Naive thymus-derived CD8-positive, alpha-beta T cell (primary cell): ENCODE results near the gene EHD2. TPM values are rescaled to one million over a fixed set of nuclear protein-coding genes. Genes with fewer than 3 reads are reported as not detected.

Experiments used
- ATAC-seq, 2 donors: fragments of 150-1000 bp; cut with Tn5 transposase in 1 of 2; sonication (Bioruptor Pico), chemical (Tn5 transposase) in 1 of 2; 1 replicate in 1 of 2; 2 replicates in 1 of 2; pipeline ENCODE4 v1.10.0; 2021; ENCODE audit warnings: mild to moderate bottlenecking in 2 of 2, moderate library complexity in 2 of 2
- POLR2A ChIA-PET: fragments of 350-600 bp; sonication (Branson Sonifier 250); formaldehyde crosslinking; loops from one replicate; lab custom pipeline; 2021; ENCODE audit warnings: antibody characterized with exemption; lab: Charles Lee
- DNase-seq, 10 donors: peaks; one replicate each; pipeline versions ENCODE4 v3.0.0 to v3.0.0-alpha.2; 2020 to 2022
- H3K27ac Mint-ChIP-seq, 10 donors: one replicate each; pipeline ENCODE4 v1.8.0; 2020 to 2022; ENCODE audit warnings: mild to moderate bottlenecking in 10 of 10, mixed read lengths in 10 of 10, moderate library complexity in 4 of 10, inconsistent platforms in 1 of 10
- H3K27me3 Mint-ChIP-seq, 5 donors: one replicate each; pipeline ENCODE4 v1.8.0; 2021 to 2022; ENCODE audit warnings: mixed read lengths in 5 of 5
- H3K36me3 Mint-ChIP-seq, 3 donors: one replicate each; pipeline ENCODE4 v1.8.0; 2020 to 2022; ENCODE audit warnings: mixed read lengths in 3 of 3, mild to moderate bottlenecking in 2 of 3, inconsistent platforms in 1 of 3
- H3K4me1 Mint-ChIP-seq, 4 donors: one replicate each; pipeline ENCODE4 v1.8.0; 2021 to 2022; ENCODE audit warnings: mixed read lengths in 4 of 4
- H3K4me3 Mint-ChIP-seq, 10 donors: one replicate each; pipeline ENCODE4 v1.8.0; 2020 to 2022; ENCODE audit warnings: mild to moderate bottlenecking in 10 of 10, mixed read lengths in 10 of 10, moderate library complexity in 6 of 10, inconsistent platforms in 1 of 10
- H3K9me3 Mint-ChIP-seq, 9 donors: one replicate each; pipeline ENCODE4 v1.8.0; 2020 to 2022; ENCODE audit warnings: mixed read lengths in 9 of 9, mild to moderate bottlenecking in 3 of 9, inconsistent platforms in 1 of 9, moderate library complexity in 1 of 9
- polyA plus RNA-seq, 3 donors: library from polyadenylated mRNA; unstranded; fragments of 300-500 nt; fragmentation: Illumina TruSeq; gene quantifications; one replicate each; pipeline ENCODE4 v1.2.3, GENCODE V29; 2021
- total RNA-seq, 8 experiments: library from RNA in 2 of 8; stranded (reverse) in 2 of 8; gene quantifications; one replicate each; pipeline ENCODE4 v1.2.3 and lab custom pipeline; 2021 to 2026

Gene EHD2
- total and polyA plus RNA-seq, 5 experiments from 2014 or later, result not detected

DNA sequence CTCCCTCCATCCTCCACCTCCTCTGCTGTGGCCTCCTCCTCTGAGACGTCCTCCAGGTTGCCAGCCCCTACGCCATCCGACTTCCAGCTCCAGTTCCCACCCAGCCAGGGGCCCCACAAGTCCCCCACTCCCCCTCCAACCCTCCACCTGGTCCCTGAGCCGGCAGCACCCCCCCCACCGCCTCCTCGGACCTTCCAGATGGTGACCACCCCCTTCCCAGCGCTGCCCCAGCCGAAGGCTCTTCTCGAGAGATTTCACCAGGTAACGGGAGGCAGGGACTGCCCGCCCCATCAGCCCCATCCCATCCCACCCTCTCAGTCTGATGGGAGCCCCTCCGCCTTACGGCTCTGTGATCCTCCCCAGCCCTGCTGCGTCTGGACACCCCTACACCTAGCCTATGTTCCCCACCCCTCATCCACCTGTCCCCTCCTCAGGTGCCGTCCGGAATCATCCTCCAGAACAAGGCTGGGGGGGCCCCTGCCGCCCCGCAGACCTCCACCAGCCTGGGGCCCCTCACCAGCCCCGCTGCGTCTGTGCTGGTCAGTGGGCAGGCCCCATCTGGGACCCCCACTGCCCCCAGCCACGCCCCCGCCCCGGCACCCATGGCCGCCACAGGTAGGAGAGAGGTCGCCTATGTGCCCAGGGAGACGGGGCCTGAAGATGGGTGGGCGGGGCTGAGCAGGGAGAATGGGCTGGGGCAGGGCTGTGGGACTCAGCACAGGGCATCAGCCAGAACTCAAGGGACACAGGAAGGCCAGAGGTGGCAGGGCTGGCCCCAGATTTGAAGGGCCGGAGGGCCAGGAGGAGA lies 18.6 kb upstream of the EHD2 start:
- H3K4me3 Mint-ChIP-seq, result no peak overlapping the region

DNA sequence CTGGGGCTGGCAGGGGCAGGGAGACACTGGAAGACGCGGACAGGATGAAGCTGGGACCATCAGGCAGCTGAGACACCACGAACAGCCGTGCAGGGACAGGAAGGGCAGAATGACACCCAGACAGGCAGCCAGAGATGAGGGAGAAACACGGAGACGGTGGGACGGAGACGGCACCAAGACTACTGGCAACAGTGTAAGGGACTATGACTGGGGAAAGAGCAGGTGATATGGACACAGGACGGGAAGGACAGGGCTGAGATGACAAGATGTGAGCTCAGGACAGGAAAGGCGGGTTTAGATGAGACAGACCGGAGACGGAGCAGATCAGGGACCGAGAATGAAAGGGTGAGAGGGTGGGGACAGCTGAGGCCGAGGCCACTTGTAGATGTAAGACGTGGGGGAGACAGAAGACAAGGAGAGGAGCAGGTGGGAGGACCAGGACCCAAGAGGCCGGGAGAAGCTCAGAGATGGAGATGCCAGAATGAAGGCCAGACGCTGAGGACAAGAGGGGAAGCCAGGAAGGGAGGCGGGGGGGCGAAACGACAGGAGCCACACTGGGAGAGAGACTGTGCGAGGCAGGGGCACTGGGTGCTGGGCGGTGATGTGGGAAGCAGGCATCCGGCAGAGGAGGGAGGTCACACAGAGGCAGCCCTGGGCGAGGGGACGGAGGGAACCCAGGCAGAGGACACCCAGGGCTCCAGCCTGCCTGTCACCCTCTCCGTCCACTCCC lies 17.5 kb upstream of the EHD2 start:
- Mint-ChIP-seq H3K36me3 (peaks cover 0 to 45% (median 7%) of the 10 kb centered on the region in 3 donors), H3K4me1 (peaks cover 0 to 8% (median 4%) of the 10 kb centered on the region in 4 donors), H3K27ac (peak overlapping the region in 4 of 10 donors; percentile 25 to 83 (median 76)), H3K9me3 (peaks cover 0 to 1% (median 0%) of the 10 kb centered on the region in 9 donors), H3K27me3 (no peaks in the 10 kb centered on the region), H3K4me3 (no peak overlapping the region)
- ATAC-seq, result no peak
- POLR2A ChIA-PET, result no interaction called here
- no peak for DNase-seq

More for the DNA sequence above, 18.6 kb upstream of the EHD2 start:
- Mint-ChIP-seq H3K4me1 (peaks cover 0 to 9% (median 4%) of the 10 kb centered on the region in 4 donors), H3K27ac (no peak overlapping the region), H3K9me3 (peaks cover 0 to 1% (median 0%) of the 10 kb centered on the region in 9 donors), H3K36me3 (peaks cover 0 to 40% (median 8%) of the 10 kb centered on the region in 3 donors), H3K27me3 (no peaks in the 10 kb centered on the region)
- POLR2A ChIA-PET, result interaction anchor here (0.6 kb wide), 1 partner anchor 8 kb away, joined by 5 read pairs; no protein-coding TSS in a partner anchor
- no peak for DNase-seq
- ATAC-seq, result no peak

DNA sequence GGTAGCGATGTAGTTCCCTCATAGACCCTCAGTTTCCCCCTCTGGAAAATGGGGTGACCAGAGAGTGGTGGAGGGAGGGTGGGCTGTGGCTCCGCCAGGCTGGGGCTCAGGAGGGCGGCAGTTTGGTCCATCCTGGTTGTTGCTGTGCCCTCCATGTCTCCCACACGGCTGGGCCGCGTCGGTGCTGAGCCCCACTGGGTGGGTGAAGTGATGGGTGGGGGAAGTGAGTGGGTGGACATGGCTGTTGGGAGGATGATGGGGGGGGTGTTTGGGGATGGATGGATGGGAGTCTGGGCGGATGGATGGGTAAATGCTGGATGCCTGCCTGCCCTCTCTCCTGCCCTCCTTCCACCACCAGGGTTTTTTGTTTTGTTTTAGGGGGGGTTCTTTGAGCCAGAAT lies 16.6 kb upstream of the EHD2 start:
- ATAC-seq (no peak), DNase-seq (no peak)
- no peak overlapping the region for H3K27ac Mint-ChIP-seq
- POLR2A ChIA-PET, result no interaction called here
- H3K4me3 Mint-ChIP-seq, result no peak overlapping the region
- H3K4me1 Mint-ChIP-seq, result peaks cover 0 to 6% (median 4%) of the 10 kb centered on the region in 4 donors
- no peaks in the 10 kb centered on the region for H3K27me3 Mint-ChIP-seq
- H3K36me3 Mint-ChIP-seq, result peaks cover 0 to 42% (median 3%) of the 10 kb centered on the region in 3 donors
- H3K9me3 Mint-ChIP-seq, result peaks cover 0 to 1% (median 0%) of the 10 kb centered on the region in 9 donors

DNA sequence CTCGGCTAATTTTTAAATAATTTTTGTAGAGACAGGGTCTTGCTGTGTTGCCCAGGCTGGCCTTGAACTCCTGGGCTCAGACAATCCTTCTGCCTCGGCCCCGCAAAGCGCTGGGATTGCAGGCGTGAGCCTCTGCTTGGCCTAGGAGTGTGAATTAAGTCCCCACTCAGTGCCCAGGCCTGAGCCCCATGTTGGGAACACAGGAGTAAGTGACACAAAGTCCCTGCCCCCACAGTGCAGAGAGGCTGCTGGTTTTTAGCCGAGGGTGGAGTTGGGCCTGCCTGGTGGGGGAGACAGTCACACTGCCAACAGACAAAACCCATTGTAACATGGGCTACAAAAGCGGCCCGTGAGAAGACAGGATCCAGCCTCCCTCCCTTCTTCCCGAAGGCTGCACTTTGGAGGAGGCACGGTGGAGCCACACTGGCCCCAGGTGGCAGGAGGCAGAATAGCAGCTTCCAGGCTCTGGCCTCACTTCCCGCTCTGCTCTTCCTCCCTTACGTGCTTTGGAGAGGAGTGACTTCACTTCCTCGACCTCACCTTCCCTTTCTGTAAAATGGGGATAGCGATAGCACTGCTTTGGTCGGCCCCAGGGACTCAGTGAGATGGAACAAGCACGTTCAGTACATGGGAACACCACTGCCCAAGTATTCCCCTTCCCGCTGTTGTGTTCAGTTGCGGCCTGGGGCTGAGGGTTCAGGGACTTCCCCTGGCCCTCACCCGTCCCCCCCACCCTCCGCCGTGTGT lies 15.2 kb upstream of the EHD2 start:
- peak; percentile 65 to 72 for ATAC-seq
- peak in 8 of 10 donors; percentile 21 to 50 (median 44) for DNase-seq
- H3K27me3 Mint-ChIP-seq, result no peaks in the 10 kb centered on the region
- H3K27ac Mint-ChIP-seq, result peak overlapping the region in 4 of 10 donors; percentile 15 to 62 (median 47)
- peaks cover 0 to 1% (median 0%) of the 10 kb centered on the region in 9 donors for H3K9me3 Mint-ChIP-seq
- H3K4me3 Mint-ChIP-seq, result no peak overlapping the region
- POLR2A ChIA-PET, result interaction anchor here (1.8 kb wide), 1 partner anchor 264 kb away, joined by 4 read pairs; no protein-coding TSS in a partner anchor
- peaks cover 0 to 37% (median 4%) of the 10 kb centered on the region in 3 donors for H3K36me3 Mint-ChIP-seq
- H3K4me1 Mint-ChIP-seq, result peaks cover 0 to 6% (median 4%) of the 10 kb centered on the region in 4 donors

DNA sequence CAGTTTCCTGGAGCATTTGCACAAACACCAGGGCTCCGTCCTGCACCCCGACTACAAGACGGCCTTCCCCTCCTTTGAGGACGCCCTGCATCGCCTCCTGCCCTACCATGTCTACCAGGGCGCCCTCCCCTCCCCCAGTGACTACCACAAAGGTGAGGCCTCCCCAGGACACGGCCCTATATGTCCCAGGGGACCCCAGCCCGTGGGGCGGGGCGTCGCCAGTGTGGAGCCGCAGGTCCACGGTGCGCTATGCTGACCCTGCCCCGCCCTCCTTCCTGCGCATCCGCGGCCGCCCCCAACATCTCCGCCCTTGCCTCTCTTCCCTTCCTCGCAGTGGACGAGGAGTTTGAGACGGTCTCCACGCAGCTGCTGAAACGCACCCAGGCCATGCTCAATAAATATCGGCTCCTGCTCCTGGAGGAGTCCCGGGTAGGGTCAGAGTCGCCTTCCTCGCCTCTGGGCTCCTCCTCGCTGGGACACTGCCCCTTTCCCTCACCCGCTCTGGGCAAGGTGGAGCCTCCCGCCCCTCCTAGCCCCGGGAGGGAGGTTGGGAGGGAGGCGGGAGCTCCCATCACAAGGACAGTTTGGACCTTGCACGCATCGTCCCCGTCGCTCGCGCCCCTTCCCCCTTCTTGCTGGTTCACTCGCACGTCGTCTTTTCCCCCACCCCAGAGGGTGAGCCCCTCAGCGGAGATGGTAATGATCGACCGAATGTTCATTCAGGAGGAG lies 14.4 kb upstream of the EHD2 start:
- H3K36me3 Mint-ChIP-seq, result peaks cover 0 to 40% (median 7%) of the 10 kb centered on the region in 3 donors
- peaks cover 0 to 6% (median 4%) of the 10 kb centered on the region in 4 donors for H3K4me1 Mint-ChIP-seq
- H3K9me3 Mint-ChIP-seq, result peaks cover 0 to 1% (median 0%) of the 10 kb centered on the region in 9 donors
- ATAC-seq (no peak), DNase-seq (no peak)
- H3K4me3 Mint-ChIP-seq, result no peak overlapping the region
- H3K27ac Mint-ChIP-seq, result peak overlapping the region in 1 of 10 donors; percentile 24
- H3K27me3 Mint-ChIP-seq, result no peaks in the 10 kb centered on the region
- POLR2A ChIA-PET, result interaction anchor here (1.8 kb wide), 1 partner anchor 265 kb away, joined by 4 read pairs; no protein-coding TSS in a partner anchor

DNA sequence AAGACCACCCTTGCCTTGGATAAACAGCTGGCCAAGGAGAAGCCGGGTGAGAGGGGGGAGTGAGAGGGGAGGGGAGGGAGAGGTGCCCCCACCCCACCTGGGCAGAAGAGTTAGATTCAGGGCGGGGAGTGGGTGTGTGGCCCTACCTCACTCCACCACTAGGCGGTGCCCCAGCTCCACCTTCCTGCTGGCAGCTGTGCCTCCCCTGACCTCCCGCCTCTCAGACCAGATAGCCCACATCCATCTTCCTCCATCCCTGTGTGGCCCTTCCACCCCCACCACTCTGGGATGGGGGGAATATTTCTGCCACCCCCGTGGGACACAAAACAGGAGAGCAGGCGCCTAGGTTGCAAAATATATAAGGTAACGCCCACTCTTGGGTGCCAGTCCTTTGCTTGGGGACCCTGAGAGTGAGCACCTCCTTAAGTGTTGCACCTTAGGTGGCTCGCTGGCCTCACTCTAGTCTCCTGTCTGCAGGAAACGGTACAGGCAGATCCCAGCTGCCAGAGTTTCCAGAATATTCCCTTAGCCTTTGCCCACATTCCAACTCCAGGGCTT lies 13.8 kb upstream of the EHD2 start:
- DNase-seq (peak in 9 of 10 donors; percentile 15 to 47 (median 35)), ATAC-seq (peak; percentile 66 to 70)
- Mint-ChIP-seq H3K4me1 (peaks cover 0 to 6% (median 4%) of the 10 kb centered on the region in 4 donors), H3K27ac (peak overlapping the region in 1 of 10 donors; percentile 15), H3K9me3 (peaks cover 0 to 1% (median 0%) of the 10 kb centered on the region in 9 donors), H3K4me3 (no peak overlapping the region), H3K27me3 (no peaks in the 10 kb centered on the region), H3K36me3 (peaks cover 0 to 42% (median 7%) of the 10 kb centered on the region in 3 donors)
- POLR2A ChIA-PET, result interaction anchor here (1.0 to 1.8 kb wide), 2 partner anchors 263 to 266 kb away, joined by 4 read pairs; no protein-coding TSS in a partner anchor

DNA sequence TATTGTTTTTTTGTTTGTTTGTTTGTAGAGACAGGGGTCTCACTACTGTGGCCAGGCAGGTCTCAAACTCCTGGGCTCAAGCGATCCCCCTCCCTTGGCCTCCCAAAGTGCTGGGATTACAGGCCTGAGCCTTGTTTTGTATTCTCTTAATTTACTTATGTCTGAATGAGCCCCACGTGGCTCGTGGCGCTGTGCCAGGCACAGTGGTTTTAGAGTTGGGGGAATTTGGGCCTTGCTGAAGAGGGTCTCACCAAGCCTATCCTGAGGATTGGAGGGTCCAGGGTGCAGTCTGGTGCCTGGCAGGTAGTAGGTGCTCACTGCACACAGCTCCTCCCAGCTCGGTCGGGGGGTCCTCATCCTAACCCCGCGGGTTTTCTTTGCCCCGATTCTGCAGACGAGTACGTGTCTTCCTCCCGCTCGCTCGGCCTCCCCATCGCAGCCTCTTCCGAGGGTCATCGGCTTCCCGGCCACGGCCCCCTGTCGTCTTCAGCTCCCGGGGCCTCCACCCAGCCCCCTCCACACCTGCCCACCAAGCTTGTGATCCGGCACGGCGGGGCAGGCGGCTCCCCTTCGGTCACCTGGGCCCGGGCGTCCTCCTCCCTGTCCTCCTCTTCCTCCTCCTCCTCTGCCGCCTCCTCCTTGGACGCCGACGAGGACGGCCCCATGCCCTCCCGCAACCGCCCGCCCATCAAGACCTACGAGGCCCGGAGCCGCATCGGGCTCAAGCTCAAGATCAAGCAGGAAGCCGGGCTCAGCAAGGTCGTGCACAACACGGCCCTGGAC lies 12.1 kb upstream of the EHD2 start:
- Mint-ChIP-seq H3K27ac (no peak overlapping the region), H3K27me3 (no peaks in the 10 kb centered on the region), H3K4me3 (no peak overlapping the region), H3K36me3 (peaks cover 0 to 40% (median 5%) of the 10 kb centered on the region in 3 donors), H3K4me1 (peaks cover 0 to 6% (median 2%) of the 10 kb centered on the region in 4 donors), H3K9me3 (no peaks in the 10 kb centered on the region)
- POLR2A ChIA-PET, result interaction anchor here (0.6 kb wide), 3 partner anchors 126 to 708 kb away, joined by 3 to 5 read pairs (median 3); no protein-coding TSS in a partner anchor
- ATAC-seq (no peak), DNase-seq (no peak)

DNA sequence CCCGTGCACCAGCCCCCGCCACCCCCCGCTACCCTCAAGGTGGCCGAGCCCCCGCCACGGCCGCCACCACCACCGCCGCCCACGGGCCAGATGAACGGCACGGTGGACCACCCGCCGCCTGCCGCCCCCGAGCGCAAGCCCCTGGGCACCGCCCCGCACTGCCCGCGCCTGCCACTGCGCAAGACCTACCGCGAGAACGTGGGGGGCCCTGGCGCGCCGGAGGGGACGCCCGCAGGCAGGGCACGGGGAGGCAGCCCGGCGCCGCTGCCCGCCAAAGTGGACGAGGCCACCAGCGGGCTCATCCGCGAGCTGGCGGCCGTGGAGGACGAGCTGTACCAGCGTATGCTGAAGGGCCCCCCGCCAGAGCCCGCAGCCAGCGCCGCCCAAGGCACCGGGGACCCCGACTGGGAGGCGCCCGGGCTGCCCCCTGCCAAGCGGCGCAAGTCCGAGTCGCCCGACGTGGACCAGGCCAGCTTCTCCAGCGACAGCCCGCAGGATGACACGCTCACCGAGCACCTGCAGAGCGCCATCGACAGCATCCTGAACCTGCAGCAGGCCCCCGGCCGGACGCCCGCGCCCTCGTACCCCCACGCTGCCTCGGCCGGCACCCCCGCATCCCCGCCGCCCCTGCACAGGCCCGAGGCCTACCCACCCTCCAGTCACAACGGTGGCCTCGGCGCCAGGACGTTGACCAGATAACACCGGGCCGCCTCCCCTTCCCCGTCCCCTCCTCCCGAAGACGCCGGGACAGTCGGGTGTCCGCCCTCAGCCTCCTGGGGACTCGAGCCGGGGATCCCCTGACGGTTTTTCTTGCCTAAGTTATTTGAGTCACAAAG lies 11.3 kb upstream of the EHD2 start:
- Mint-ChIP-seq H3K9me3 (no peaks in the 10 kb centered on the region), H3K27ac (no peak overlapping the region), H3K36me3 (peaks cover 0 to 40% (median 5%) of the 10 kb centered on the region in 3 donors), H3K4me1 (peaks cover 3 to 6% (median 3%) of the 10 kb centered on the region in 4 donors), H3K4me3 (no peak overlapping the region), H3K27me3 (peaks cover 0 to 4% (median under 1%) of the 10 kb centered on the region in 5 donors)
- POLR2A ChIA-PET, result interaction anchor here (0.6 to 0.7 kb wide), 3 partner anchors 8 to 226 kb away, joined by 3 to 5 read pairs (median 5); no protein-coding TSS in a partner anchor
- ATAC-seq, result no peak
- DNase-seq, result no peak

DNA sequence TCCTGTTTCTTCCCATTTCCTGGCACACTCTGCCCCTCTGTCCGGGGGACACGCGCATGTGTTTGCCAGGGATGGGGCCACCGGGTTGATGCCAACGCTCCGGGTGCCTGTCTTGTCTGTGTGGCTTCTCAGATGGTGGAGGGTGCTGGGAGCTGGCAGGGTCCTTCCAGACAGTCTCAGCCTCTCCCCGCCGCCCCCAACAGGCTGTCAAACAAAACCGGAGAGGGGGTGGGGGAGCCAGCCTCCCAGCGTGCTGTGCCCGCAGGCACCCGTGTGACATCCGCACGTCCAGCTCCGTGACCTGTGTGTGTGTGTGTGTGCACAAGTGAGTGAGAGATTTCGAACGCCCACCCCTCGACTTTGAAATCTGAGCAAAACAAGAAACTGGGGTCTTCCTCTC lies 10.6 kb upstream of the EHD2 start:
- POLR2A ChIA-PET, result interaction anchor here (0.7 kb wide), 1 partner anchor 9 kb away, joined by 5 read pairs; no protein-coding TSS in a partner anchor
- DNase-seq (no peak), ATAC-seq (no peak)
- Mint-ChIP-seq H3K36me3 (peaks cover 0 to 40% (median 5%) of the 10 kb centered on the region in 3 donors), H3K4me1 (peaks cover 7 to 10% (median 8%) of the 10 kb centered on the region in 4 donors), H3K27ac (peak overlapping the region in 2 of 10 donors; percentile 48 to 54), H3K27me3 (peaks cover 2 to 11% (median 4%) of the 10 kb centered on the region in 5 donors), H3K4me3 (no peak overlapping the region), H3K9me3 (no peaks in the 10 kb centered on the region)

DNA sequence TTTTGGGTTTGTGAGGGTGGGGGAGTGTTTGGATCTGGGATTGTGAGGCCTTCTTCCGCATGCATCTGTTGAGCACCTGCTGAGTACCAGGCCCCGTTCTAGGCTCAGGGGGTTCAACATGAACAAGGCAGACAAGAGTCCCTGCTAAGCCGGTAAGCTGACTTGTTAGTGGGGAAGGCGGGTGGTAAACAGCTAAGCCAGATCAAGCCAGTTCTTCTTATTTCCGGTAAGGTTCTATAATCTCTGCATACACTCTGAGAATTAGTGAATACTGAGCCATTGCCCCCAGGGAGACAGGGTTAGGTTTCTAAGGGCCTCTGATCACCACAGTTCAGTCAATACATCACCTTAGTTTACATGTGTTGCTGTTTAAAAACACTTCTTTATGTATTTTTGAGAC lies 9.9 kb upstream of the EHD2 start:
- H3K36me3 Mint-ChIP-seq, result peaks cover 0 to 35% (median 5%) of the 10 kb centered on the region in 3 donors
- POLR2A ChIA-PET, result no interaction called here
- H3K27ac Mint-ChIP-seq, result peak overlapping the region in 2 of 10 donors; percentile 31 to 66
- ATAC-seq, result no peak
- H3K4me3 Mint-ChIP-seq, result no peak overlapping the region
- no peaks in the 10 kb centered on the region for H3K9me3 Mint-ChIP-seq
- DNase-seq, result no peak
- peaks cover 4 to 10% (median 4%) of the 10 kb centered on the region in 4 donors for H3K4me1 Mint-ChIP-seq
- peaks cover 2 to 13% (median 4%) of the 10 kb centered on the region in 5 donors for H3K27me3 Mint-ChIP-seq
